ENCODE results near the gene PTGR1.

PTGR1 gene

DNA sequence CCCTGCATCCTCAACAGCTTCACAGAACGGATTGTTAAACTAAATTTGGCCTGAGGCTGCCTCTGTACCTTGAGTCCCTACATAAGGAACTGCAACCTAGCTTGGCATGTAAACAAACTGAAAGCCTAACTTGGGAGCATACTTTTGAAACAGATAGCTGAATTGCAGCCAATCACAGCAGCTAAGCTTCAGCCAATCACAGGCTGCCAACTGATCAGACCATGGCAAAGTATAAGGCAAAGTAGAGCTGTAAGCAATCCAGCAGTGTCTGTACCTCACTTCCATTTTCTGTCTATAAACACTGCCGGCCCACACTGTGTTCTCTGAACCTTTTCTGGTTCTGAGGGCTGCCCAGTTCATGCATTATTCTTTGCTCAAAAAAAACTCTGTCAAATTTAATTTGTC, 83.4 kb downstream of the PTGR1 start:
- TF ChIP-seq TAF1 (IDR thresholded peaks at IDR 0.05; ENCODE audit: borderline replicate concordance, insufficient read depth, low read length) (no peak), FOXP2 (optimal IDR thresholded peaks at IDR 0.05; ENCODE audit: borderline replicate concordance, extremely low read depth, extremely low read length, insufficient read depth) (no peak), SIN3A (IDR thresholded peaks at IDR 0.05; ENCODE audit: borderline replicate concordance, insufficient read depth, low read length) (no peak), POLR2AphosphoS5 (IDR thresholded peaks at IDR 0.05; ENCODE audit: low read depth, low read length) (no peak)
- TF ChIP-seq, protein P1, sequence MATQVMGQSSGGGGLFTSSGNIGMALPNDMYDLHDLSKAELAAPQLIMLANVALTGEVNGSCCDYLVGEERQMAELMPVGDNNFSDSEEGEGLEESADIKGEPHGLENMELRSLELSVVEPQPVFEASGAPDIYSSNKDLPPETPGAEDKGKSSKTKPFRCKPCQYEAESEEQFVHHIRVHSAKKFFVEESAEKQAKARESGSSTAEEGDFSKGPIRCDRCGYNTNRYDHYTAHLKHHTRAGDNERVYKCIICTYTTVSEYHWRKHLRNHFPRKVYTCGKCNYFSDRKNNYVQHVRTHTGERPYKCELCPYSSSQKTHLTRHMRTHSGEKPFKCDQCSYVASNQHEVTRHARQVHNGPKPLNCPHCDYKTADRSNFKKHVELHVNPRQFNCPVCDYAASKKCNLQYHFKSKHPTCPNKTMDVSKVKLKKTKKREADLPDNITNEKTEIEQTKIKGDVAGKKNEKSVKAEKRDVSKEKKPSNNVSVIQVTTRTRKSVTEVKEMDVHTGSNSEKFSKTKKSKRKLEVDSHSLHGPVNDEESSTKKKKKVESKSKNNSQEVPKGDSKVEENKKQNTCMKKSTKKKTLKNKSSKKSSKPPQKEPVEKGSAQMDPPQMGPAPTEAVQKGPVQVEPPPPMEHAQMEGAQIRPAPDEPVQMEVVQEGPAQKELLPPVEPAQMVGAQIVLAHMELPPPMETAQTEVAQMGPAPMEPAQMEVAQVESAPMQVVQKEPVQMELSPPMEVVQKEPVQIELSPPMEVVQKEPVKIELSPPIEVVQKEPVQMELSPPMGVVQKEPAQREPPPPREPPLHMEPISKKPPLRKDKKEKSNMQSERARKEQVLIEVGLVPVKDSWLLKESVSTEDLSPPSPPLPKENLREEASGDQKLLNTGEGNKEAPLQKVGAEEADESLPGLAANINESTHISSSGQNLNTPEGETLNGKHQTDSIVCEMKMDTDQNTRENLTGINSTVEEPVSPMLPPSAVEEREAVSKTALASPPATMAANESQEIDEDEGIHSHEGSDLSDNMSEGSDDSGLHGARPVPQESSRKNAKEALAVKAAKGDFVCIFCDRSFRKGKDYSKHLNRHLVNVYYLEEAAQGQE (IDR thresholded peaks at IDR 0.05; ENCODE audit: insufficient read depth in 1 of 2, low read depth in 2 of 2, low read length in 2 of 2): no peak

DNA sequence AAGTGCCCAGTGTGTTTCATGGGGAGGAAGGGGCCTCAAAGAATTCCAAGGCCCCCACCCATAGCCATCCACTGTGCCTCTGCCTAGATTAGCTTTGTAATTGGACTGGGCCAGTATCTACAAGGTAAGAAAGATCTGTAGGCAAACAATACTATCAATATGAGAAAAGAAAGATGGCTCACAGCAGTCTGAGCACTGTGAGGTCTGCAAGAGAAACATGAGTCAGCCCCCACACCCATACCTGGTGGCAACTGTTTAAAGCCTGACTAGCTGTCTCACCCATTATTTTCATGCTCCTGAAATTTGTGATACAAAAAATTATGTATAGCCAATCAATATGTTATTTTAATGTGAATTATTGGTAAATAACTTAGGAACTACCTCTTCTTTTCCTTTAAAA, 84.5 kb downstream of the PTGR1 start:
- TF ChIP-seq TAF1 (IDR thresholded peaks at IDR 0.05; ENCODE audit: borderline replicate concordance, insufficient read depth, low read length) (no peak), FOXP2 (optimal IDR thresholded peaks at IDR 0.05; ENCODE audit: borderline replicate concordance, extremely low read depth, extremely low read length, insufficient read depth) (no peak), SIN3A (IDR thresholded peaks at IDR 0.05; ENCODE audit: borderline replicate concordance, insufficient read depth, low read length) (no peak), POLR2AphosphoS5 (IDR thresholded peaks at IDR 0.05; ENCODE audit: low read depth, low read length) (no peak)
- TF ChIP-seq, protein P1 (IDR thresholded peaks at IDR 0.05; ENCODE audit: insufficient read depth in 1 of 2, low read depth in 2 of 2, low read length in 2 of 2): no peak
